Neuronal stem cell (in vitro differentiated cells): Measurements from ENCODE around the gene GPR132.

Experiments
- DNase-seq: peaks from one replicate; pipeline ENCODE4 v3.0.0-alpha.2; 2013; ENCODE audit warnings: low spot score
- H2AFZ ChIP-seq: one replicate; pipeline ENCODE4 v1.6.1; 2013; ENCODE audit warnings: mild to moderate bottlenecking, low read length, inconsistent platforms
- H2AK5ac ChIP-seq: 2 replicates; pipeline ENCODE4 v1.6.1; 2013; ENCODE audit warnings: low read depth, mild to moderate bottlenecking, inconsistent platforms, low read length, moderate library complexity, mixed read lengths
- H2BK120ac ChIP-seq: 2 replicates; pipeline ENCODE4 v1.6.1; 2013; ENCODE audit warnings: low read depth, mild to moderate bottlenecking, inconsistent platforms, low read length, moderate library complexity, mixed read lengths
- H2BK12ac ChIP-seq: one replicate; pipeline ENCODE4 v1.6.1; 2013; ENCODE audit warnings: low read length, inconsistent platforms
- H2BK15ac ChIP-seq: 2 replicates; pipeline ENCODE4 v1.6.1; 2013; ENCODE audit warnings: mild to moderate bottlenecking, low read length, inconsistent platforms, mixed read lengths
- H2BK5ac ChIP-seq: one replicate; pipeline ENCODE4 v1.6.1; 2013; ENCODE audit warnings: inconsistent platforms, mild to moderate bottlenecking, low read length, moderate library complexity
- H3K14ac ChIP-seq: one replicate; pipeline ENCODE4 v1.6.1; 2013; ENCODE audit warnings: low read length, inconsistent platforms
- H3K18ac ChIP-seq: 2 replicates; pipeline ENCODE4 v1.6.1; 2013; ENCODE audit warnings: low read length, inconsistent platforms
- H3K23ac ChIP-seq: 2 replicates; pipeline ENCODE4 v1.6.1; 2013; ENCODE audit warnings: low read depth, mild to moderate bottlenecking, mixed read lengths, low read length, inconsistent platforms; ENCODE audit not compliant: poor library complexity
- H3K27ac ChIP-seq: replicated peaks from 3 replicates; pipeline ENCODE4 v1.5.1; 2013; ENCODE audit warnings: low read length, inconsistent platforms
- H3K27me3 ChIP-seq, 3 experiments: 2 replicates each; pipeline ENCODE4 v1.6.1; 2013; ENCODE audit warnings: low read length in 3 of 3, mild to moderate bottlenecking in 2 of 3, inconsistent platforms in 1 of 3, low read depth in 1 of 3, mixed read lengths in 1 of 3, moderate library complexity in 1 of 3; ENCODE audit not compliant: control insufficient read depth in 3 of 3, insufficient read depth in 3 of 3
- H3K36me3 ChIP-seq, 2 donors: replicated peaks in 1 of 2; 2 replicates each; pipeline ENCODE4 v1.6.1; 2013; ENCODE audit warnings: low read length in 2 of 2; ENCODE audit not compliant: control insufficient read depth in 2 of 2, insufficient read depth in 2 of 2
- H3K4ac ChIP-seq: 2 replicates; pipeline ENCODE4 v1.6.1; 2013; ENCODE audit warnings: inconsistent platforms, mild to moderate bottlenecking, low read length, moderate library complexity
- H3K4me1 ChIP-seq, 2 donors: 1 replicate in 1 of 2; 2 replicates in 1 of 2; pipeline ENCODE4 v1.6.1; 2013; ENCODE audit warnings: low read length in 2 of 2, low read depth in 1 of 2; ENCODE audit not compliant: control insufficient read depth in 2 of 2, insufficient read depth in 1 of 2
- H3K4me2 ChIP-seq: one replicate; pipeline ENCODE4 v1.6.1; 2013; ENCODE audit warnings: mild to moderate bottlenecking, low read length, inconsistent platforms; ENCODE audit not compliant: insufficient read depth, poor library complexity, severe bottlenecking
- H3K4me3 ChIP-seq, 2 donors: 2 replicates each; pipeline ENCODE4 v1.5.1; 2013; ENCODE audit warnings: low read length in 2 of 2, mild to moderate bottlenecking in 2 of 2, inconsistent platforms in 1 of 2, moderate library complexity in 1 of 2
- H3K79me1 ChIP-seq: one replicate; pipeline ENCODE4 v1.6.1; 2013; ENCODE audit warnings: low read depth, mild to moderate bottlenecking, inconsistent platforms, low read length, moderate library complexity
- H3K9ac ChIP-seq: one replicate; pipeline ENCODE4 v1.6.1; 2013; ENCODE audit warnings: mild to moderate bottlenecking, low read depth, low read length, inconsistent platforms; ENCODE audit not compliant: poor library complexity
- H3K9me3 ChIP-seq, 2 donors: replicated peaks in 1 of 2; 2 replicates each; pipeline versions ENCODE3 to v1.6.1; 2013; ENCODE audit warnings: low read length in 2 of 2, mild to moderate bottlenecking in 2 of 2, inconsistent platforms in 1 of 2, low read depth in 1 of 2, mixed read lengths in 1 of 2, moderate library complexity in 1 of 2; ENCODE audit not compliant: control insufficient read depth in 2 of 2, insufficient read depth in 1 of 2
- H4K8ac ChIP-seq: one replicate; pipeline ENCODE4 v1.6.1; 2013; ENCODE audit warnings: low read depth, mild to moderate bottlenecking, inconsistent platforms, low read length, moderate library complexity
- H4K91ac ChIP-seq: one replicate; pipeline ENCODE4 v1.6.1; 2013; ENCODE audit warnings: low read length, low read depth, mild to moderate bottlenecking, inconsistent platforms; ENCODE audit not compliant: poor library complexity
- WGBS, 2 donors: extraction: QIAGEN DNeasy Blood & Tissue Kit; methylation state at CpG; one replicate each; pipeline ENCODE4 v1.1.7; 2013; ENCODE audit warnings: missing lambda C conversion rate in 2 of 2, mixed read lengths in 1 of 2; ENCODE audit not compliant: insufficient read length in 2 of 2, insufficient replicate concordance in 1 of 2; ENCODE audit errors: extremely low coverage in 2 of 2; 5-methylcytosine and 5-hydroxymethylcytosine counted together

GPR132 gene

DNA sequence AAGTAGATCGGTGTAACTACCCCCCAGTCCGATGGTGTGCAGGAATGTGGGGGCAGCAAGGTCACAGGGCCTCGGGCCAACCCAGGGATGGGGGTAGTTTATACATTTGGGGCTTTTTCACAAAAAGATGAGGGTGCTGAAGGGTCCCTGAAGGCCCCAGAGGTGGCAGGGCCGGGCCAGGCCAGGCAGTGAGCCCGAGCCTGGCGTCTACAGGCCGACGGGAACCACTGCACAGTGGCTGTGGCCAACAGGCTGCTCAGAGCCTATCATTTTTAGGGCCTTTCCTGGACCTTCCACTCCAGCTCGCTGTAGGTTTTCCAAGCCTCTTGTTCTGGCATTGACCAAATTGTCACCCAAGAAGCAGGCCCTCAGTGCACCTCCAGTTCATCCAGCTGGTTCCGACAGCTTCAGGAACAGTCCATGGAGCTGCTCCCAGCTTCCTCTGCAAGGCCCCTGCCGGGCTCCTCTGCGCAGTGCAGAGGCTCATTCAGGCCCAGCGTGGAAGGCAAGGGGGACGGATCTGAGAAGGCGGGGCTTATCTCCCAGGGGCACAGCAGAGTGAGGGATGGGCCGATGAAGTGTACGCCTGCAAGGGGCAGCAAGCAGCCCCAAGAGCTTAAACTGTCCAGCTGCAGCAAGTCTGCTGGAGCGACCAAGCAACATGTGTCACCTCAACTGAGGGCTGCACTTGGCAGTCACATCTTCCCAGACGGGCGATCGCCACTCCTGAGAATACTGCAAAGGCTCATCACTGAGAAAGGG, 58.2 kb downstream of the GPR132 start:
- peak overlapping the region in 1 of 2 donors; percentile 68 for H3K4me3 ChIP-seq
- no peak overlapping the region for H3K4me2 ChIP-seq
- no peak overlapping the region for H2BK120ac ChIP-seq
- no CpG with 5 or more reads among the region's 21 CpGs for WGBS, 2 donors
- H3K9ac ChIP-seq, result no peak overlapping the region
- peaks cover 36 to 61% of the 10 kb centered on the region in 2 donors for H3K36me3 ChIP-seq
- no peak overlapping the region for H2AK5ac ChIP-seq
- peak overlapping the region; percentile 40 for H3K23ac ChIP-seq
- no peak overlapping the region for H2AFZ ChIP-seq
- H3K27me3 ChIP-seq, result no peaks in the 10 kb centered on the region
- H3K4me1 ChIP-seq, result no peaks in the 10 kb centered on the region
- H4K8ac ChIP-seq, result no peak overlapping the region
- no peaks in the 10 kb centered on the region for H3K9me3 ChIP-seq
- H3K27ac ChIP-seq, result no peak overlapping the region
- H4K91ac ChIP-seq, result no peak overlapping the region
- peak overlapping the region; percentile 5 for H3K18ac ChIP-seq
- peak overlapping the region; percentile 24 for H2BK5ac ChIP-seq
- no peak overlapping the region for H2BK12ac ChIP-seq
- H2BK15ac ChIP-seq, result no peak overlapping the region
- H3K14ac ChIP-seq, result no peak overlapping the region
- no peak overlapping the region for H3K4ac ChIP-seq
- H3K79me1 ChIP-seq, result peaks cover 9% of the 10 kb centered on the region
- no peak for DNase-seq

DNA sequence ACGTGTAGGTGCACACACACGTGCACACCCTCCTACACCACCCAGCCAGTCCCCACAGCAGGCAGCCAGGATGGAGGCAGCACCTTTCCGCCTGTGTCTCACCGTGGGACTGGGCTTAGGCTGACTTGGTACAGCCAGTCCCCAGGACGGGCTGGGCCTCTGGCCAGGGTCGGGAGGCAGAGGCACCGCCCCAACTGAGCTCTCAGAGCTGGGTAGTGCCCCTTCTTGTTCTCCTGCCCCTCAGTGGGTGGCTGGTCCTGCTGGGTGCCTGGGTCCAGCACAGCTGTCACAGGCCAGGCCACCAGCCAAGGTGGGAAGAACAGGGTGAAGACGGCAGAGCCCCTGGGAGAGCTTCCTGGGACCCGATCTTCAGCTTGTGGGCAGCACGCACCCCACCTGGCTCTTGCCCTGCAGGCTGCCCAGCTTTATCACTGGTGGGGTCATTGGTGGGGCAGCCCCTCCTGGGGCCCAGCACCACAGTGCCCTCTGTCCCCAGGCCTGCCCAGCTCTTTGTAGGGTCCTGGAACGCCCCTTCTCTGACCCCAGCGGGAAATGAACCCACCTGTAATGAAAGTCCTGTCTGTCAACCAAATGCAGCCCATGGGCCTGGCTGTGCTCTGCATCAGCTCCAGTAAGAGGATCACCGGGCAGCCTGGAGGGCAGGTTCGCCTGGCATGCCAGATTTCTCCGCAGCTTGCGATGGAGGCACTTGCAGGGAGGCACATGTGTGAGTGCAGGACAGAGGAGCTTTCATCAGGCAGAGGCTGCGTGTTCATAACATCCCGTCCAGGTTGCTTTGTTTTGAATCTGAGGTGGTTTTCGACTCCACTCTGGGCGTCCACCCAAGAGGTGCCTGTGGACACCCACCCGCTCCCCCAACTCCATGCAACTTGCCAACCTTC, 59.0 kb downstream of the GPR132 start:
- Histone ChIP-seq H2BK120ac (no peak overlapping the region), H3K18ac (peak overlapping the region; percentile 71), H3K9me3 (no peaks in the 10 kb centered on the region), H3K4me2 (no peak overlapping the region), H2BK12ac (no peak overlapping the region), H3K36me3 (peaks cover 28 to 53% of the 10 kb centered on the region in 2 donors), H3K27me3 (no peaks in the 10 kb centered on the region), H3K79me1 (peaks cover 9% of the 10 kb centered on the region), H3K23ac (peak overlapping the region; percentile 89), H3K4ac (no peak overlapping the region), H3K9ac (peak overlapping the region; percentile 44), H4K91ac (no peak overlapping the region), H2AFZ (no peak overlapping the region), H3K4me3 (no peak overlapping the region), H3K14ac (peak overlapping the region; percentile 21), H2BK5ac (peak overlapping the region; percentile 24), H4K8ac (no peak overlapping the region), H2BK15ac (no peak overlapping the region), H3K4me1 (no peaks in the 10 kb centered on the region), H3K27ac (peak overlapping the region; percentile 49), H2AK5ac (no peak overlapping the region)
- no peak for DNase-seq
- no CpG with 5 or more reads among the region's 21 CpGs for WGBS, 2 donors

DNA sequence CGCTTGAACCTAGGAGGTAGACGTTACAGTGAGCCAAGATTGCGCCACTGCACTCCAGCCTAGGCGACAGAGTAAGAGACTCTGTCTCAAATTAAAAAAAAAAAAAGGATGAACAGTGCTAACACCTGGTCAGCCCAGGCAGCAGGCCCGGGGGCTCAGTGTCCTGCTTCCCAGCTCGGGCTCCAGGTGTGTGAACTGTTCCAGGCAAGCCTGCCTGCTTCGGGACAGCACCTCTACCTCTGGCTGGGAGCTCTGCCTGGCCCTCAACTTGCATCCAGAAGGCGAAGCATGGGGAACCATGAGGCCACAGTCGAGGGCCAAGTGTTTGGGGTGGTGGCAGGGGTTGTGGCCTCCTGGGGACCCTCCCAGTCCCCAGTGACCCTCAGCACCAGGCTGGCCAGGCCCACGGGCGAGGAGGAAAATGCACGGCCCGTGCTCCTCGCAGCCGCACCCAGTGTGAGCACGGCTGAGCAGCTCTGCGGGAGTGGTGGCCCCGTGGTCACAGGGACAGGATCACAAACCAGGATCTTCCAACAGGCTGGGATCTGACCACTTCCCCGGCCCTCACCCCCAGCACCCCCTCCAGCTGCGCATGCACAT, 59.8 kb downstream of the GPR132 start:
- Histone ChIP-seq H2BK12ac (no peak overlapping the region), H2BK5ac (peak overlapping the region; percentile 24), H2BK15ac (no peak overlapping the region), H3K14ac (peak overlapping the region; percentile 21), H3K4me2 (no peak overlapping the region), H2BK120ac (no peak overlapping the region), H3K18ac (peak overlapping the region; percentile 71), H3K4me1 (no peaks in the 10 kb centered on the region), H3K23ac (peak overlapping the region; percentile 89), H3K9ac (no peak overlapping the region), H4K8ac (no peak overlapping the region), H3K27me3 (no peaks in the 10 kb centered on the region), H3K36me3 (peaks cover 23 to 45% of the 10 kb centered on the region in 2 donors), H3K4me3 (peak overlapping the region in 1 of 2 donors; percentile 34), H4K91ac (no peak overlapping the region), H3K79me1 (peaks cover 6% of the 10 kb centered on the region), H2AFZ (no peak overlapping the region), H3K9me3 (no peaks in the 10 kb centered on the region), H3K4ac (no peak overlapping the region), H3K27ac (no peak overlapping the region), H2AK5ac (no peak overlapping the region)
- no CpG with 5 or more reads among the region's 20 CpGs for WGBS, 2 donors
- no peak for DNase-seq
